HCT116 (cell line): ENCODE measurements around the gene SH3RF2.

ENCODE experiments used
- CTCF ChIP-seq, 3 experiments: fragments of 200-600 bp in 1 of 3; sonication (generic) in 1 of 3; IDR thresholded peaks in 2 of 3; conservative IDR thresholded peaks in 1 of 3; 2 replicates each; pipeline ENCODE4 v1.5.1; 2012 to 2017; ENCODE audit warnings: low read depth in 2 of 3, low read length in 2 of 3, antibody characterized with exemption in 1 of 3, borderline replicate concordance in 1 of 3, control low read depth in 1 of 3, mild to moderate bottlenecking in 1 of 3, mixed read lengths in 1 of 3, mixed run types in 1 of 3, moderate library complexity in 1 of 3; ENCODE audit not compliant: insufficient read depth in 1 of 3
- EZH2 ChIP-seq: fragments of 200-600 bp; sonication (generic); IDR thresholded peaks from 2 replicates; pipeline ENCODE4 v1.6.1; 2017; ENCODE audit warnings: antibody characterized with exemption, mixed run types
- POLR2AphosphoS5 ChIP-seq: IDR thresholded peaks from 2 replicates; pipeline ENCODE4 v1.6.1; 2011; ENCODE audit warnings: mild to moderate bottlenecking, low read depth, low read length, moderate library complexity

- no peak for TF ChIP-seq POLR2AphosphoS5
- no peak for TF ChIP-seq EZH2
- TF ChIP-seq CTCF (IDR thresholded peaks at IDR 0.05 in 2 of 3, conservative IDR thresholded peaks at IDR 0.05 in 1 of 3; ENCODE audit: borderline replicate concordance in 1 of 3, insufficient read depth in 1 of 3, low read depth in 2 of 3, low read length in 2 of 3): peak in 2 of 3 experiments; percentile 30 to 41; a peak in 3 of 6 replicates
Measured at GRCh38 chr5:146007270-146007669, 70.9 kb downstream of the SH3RF2 start.
